ENCODE data around the gene SHISA7.

DNA sequence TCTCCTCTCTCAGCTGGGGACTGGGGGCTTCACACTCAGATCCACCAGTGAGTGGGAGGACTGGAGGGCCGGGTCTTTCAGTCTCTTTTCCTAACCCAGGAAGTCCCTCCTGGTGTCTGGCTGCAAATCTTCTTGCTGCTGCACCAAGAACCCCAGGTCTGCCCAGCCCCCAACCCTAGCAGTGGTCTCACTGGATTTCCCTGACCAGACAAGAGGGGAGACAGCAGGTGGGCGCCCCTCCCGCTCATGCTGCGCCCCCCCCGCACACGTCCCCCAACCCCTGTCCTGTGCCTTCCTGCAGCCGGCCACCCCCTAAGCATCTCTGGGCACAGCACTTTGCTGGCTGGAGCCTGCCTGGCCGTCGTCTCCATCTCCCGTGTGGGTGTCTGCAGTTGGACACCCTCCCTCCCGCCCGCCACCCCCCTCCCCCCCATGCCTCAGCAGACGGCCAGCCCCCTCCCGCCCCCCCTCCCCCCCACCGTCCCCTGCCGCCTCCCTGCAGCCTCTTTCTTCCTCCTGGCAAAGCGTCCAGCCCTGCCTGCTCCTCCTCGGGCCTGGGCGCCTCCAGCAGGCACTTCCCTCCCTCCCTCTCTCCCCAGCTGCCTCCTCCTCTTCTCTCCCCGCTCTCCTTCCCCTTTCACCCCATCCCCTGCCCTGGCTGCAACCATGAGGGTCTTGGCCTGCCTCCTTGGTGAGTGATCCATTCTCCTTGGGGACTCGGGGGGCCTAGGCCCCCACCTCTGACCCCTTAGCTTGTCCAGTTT is 45.0 kb upstream of the SHISA7 start, which contains the start of gene SSC5D:
- no peak for TF ChIP-seq ZNF157 (tag by site-specific recombination; IDR thresholded peaks at IDR 0.05)
- TF ChIP-seq ZNF660 (tag by site-specific recombination; IDR thresholded peaks at IDR 0.05) = no peak
- TF ChIP-seq, protein P1, sequence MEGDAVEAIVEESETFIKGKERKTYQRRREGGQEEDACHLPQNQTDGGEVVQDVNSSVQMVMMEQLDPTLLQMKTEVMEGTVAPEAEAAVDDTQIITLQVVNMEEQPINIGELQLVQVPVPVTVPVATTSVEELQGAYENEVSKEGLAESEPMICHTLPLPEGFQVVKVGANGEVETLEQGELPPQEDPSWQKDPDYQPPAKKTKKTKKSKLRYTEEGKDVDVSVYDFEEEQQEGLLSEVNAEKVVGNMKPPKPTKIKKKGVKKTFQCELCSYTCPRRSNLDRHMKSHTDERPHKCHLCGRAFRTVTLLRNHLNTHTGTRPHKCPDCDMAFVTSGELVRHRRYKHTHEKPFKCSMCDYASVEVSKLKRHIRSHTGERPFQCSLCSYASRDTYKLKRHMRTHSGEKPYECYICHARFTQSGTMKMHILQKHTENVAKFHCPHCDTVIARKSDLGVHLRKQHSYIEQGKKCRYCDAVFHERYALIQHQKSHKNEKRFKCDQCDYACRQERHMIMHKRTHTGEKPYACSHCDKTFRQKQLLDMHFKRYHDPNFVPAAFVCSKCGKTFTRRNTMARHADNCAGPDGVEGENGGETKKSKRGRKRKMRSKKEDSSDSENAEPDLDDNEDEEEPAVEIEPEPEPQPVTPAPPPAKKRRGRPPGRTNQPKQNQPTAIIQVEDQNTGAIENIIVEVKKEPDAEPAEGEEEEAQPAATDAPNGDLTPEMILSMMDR (tag by site-specific recombination; IDR thresholded peaks at IDR 0.05) = no peak
- TF ChIP-seq ZNF398 (tag by site-specific recombination; IDR thresholded peaks at IDR 0.05) = peak; percentile 76
- no peak for TF ChIP-seq YY1 (tag by site-specific recombination; IDR thresholded peaks at IDR 0.05)
- no peak for TF ChIP-seq ZNF140 (tag by site-specific recombination; IDR thresholded peaks at IDR 0.05)
- TF ChIP-seq ZNF121 (tag by site-specific recombination; IDR thresholded peaks at IDR 0.05) = no peak
- no peak for TF ChIP-seq ZNF133 (tag by site-specific recombination; IDR thresholded peaks at IDR 0.05)
